Aorta (tissue), 5 donors: ENCODE results near the gene CALM1. TPM values are rescaled to one million over a fixed set of nuclear protein-coding genes. Genes with fewer than 3 reads are reported as not detected.
A peak's percentile ranks its signal among the peaks of the same experiment; 100 is the strongest.

Experiments used
- ATAC-seq: fragments of 200-7000 bp; cut with Tn5 transposase; one replicate; pipeline ENCODE4 v1.9.1; 2022; ENCODE audit warnings: moderate library complexity; ENCODE audit not compliant: low FRiP score
- DNase-seq, 2 donors: peaks; one replicate each; pipeline ENCODE4 v3.0.0-alpha.2; 2020
- H3K27ac ChIP-seq, 2 donors: one replicate each; pipeline ENCODE4 v1.5.1; 2013; ENCODE audit warnings: low read length in 2 of 2, mild to moderate bottlenecking in 2 of 2, moderate library complexity in 2 of 2, control low read depth in 1 of 2, inconsistent platforms in 1 of 2, low read depth in 1 of 2
- H3K27me3 ChIP-seq, 2 donors: one replicate each; pipeline ENCODE4 v1.6.1; 2013; ENCODE audit warnings: control low read depth in 1 of 2, low read length in 1 of 2, mild to moderate bottlenecking in 1 of 2, moderate library complexity in 1 of 2; ENCODE audit not compliant: insufficient read depth in 2 of 2, control insufficient read depth in 1 of 2
- H3K36me3 ChIP-seq, 2 donors: one replicate each; pipeline ENCODE4 v1.6.1; 2013; ENCODE audit warnings: control low read depth in 1 of 2, low read length in 1 of 2, mild to moderate bottlenecking in 1 of 2; ENCODE audit not compliant: insufficient read depth in 2 of 2, control insufficient read depth in 1 of 2
- H3K4me1 ChIP-seq, 2 donors: one replicate each; pipeline ENCODE4 v1.6.1; 2013; ENCODE audit warnings: low read length in 2 of 2, control low read depth in 1 of 2, mild to moderate bottlenecking in 1 of 2, moderate library complexity in 1 of 2; ENCODE audit not compliant: insufficient read depth in 2 of 2, control insufficient read depth in 1 of 2
- H3K4me3 ChIP-seq, 2 donors: one replicate each; pipeline ENCODE4 v1.5.1; 2013; ENCODE audit warnings: low read length in 2 of 2, control low read depth in 1 of 2, mild to moderate bottlenecking in 1 of 2
- H3K9me3 ChIP-seq: one replicate; pipeline ENCODE4 v1.6.1; 2013; ENCODE audit warnings: mild to moderate bottlenecking, low read length; ENCODE audit not compliant: control insufficient read depth
- WGBS, 2 donors: extraction: QIAGEN DNeasy Blood & Tissue Kit; methylation state at CpG; one replicate each; pipeline ENCODE4 v1.1.7; 2013; 5-methylcytosine and 5-hydroxymethylcytosine counted together
- intact Hi-C, 2 donors: fragments of 100-400 bp; cut with DNase I; formaldehyde crosslinking; loops; one replicate each; pipeline versions ENCODE4 v1.14.2 to v1.15.0; 2022
- polyA plus RNA-seq, 2 donors: library from polyadenylated mRNA; stranded (reverse); fragments of 200-250 nt; gene quantifications; one replicate each; pipeline ENCODE4 v1.2.3, GENCODE V29; 2013
- total RNA-seq, 2 donors: library from RNA; stranded (reverse); fragmentation: NEBNext Ultra II Directional; extraction: Animal tissue kit (Norgen Biotek cat#: 25700); gene quantifications; one replicate each; pipeline ENCODE4 v1.2.1, GENCODE V29; 2021
- donor health status: healthy with polysubstance abuse.
- donor health status: Bipolar disorder and iron deficiency.
- donor health status: DM: no; HTN: no; CAD: no.
- donor health status: DM: no; HTN: no; CAD: no.
- donor health status: DM: yes; HTN: yes; CAD: no.

CALM1 gene
- total and polyA plus RNA-seq, 4 donors: 279 to 595 (median 466) TPM

- peaks cover 5 to 12% of the 10 kb centered on the region in 2 donors for H3K36me3 ChIP-seq
- intact Hi-C loops: loop anchor here (2.0 to 10.0 kb wide), 10 partner anchors 67 to 1565 kb away; partner anchors contain the start of gene NRDE2 (in 1 of the 2)
- H3K4me1 ChIP-seq: peaks cover 0 to 4% of the 10 kb centered on the region in 2 donors
- H3K27me3 ChIP-seq: peaks cover 0 to 2% of the 10 kb centered on the region in 2 donors
- peak; percentile 86 for ATAC-seq
- H3K4me3 ChIP-seq: peak overlapping the region; percentile 77 to 99
- H3K27ac ChIP-seq: peak overlapping the region; percentile 30 to 40
- 7 to 8% methylated on average over 14 of the region's 14 CpGs for WGBS, 2 donors
- DNase-seq: peak; percentile 94
- no peaks in the 10 kb centered on the region for H3K9me3 ChIP-seq
Measured at GRCh38 chr14:90399541-90400444, 3.0 kb downstream of the CALM1 start.

GRCh38 chr14:90400904-90401561 lies 4.2 kb downstream of the CALM1 start:
- DNase-seq: no peak
- Histone ChIP-seq H3K4me1 (peaks cover 0 to 4% of the 10 kb centered on the region in 2 donors), H3K27me3 (peaks cover 0 to 2% of the 10 kb centered on the region in 2 donors), H3K9me3 (no peaks in the 10 kb centered on the region), H3K27ac (peak overlapping the region in 1 of 2 donors; percentile 34), H3K4me3 (no peak overlapping the region), H3K36me3 (peaks cover 5 to 14% of the 10 kb centered on the region in 2 donors)
- WGBS, 2 donors: 44 to 45% methylated on average over 7 of the region's 7 CpGs
- intact Hi-C loops: loop anchor here (5.0 to 10.0 kb wide), 2 partner anchors 146 to 224 kb away; no protein-coding TSS in a partner anchor
- ATAC-seq: no peak

GRCh38 chr14:90402016-90402415 lies 5.2 kb downstream of the CALM1 start:
- ATAC-seq (no peak), DNase-seq (no peak)
- intact Hi-C loops: loop anchor here (5.0 to 10.0 kb wide), 2 partner anchors 145 to 223 kb away; no protein-coding TSS in a partner anchor
- Histone ChIP-seq H3K27ac (no peak overlapping the region), H3K27me3 (no peaks in the 10 kb centered on the region), H3K4me3 (no peak overlapping the region), H3K4me1 (peaks cover 0 to 4% of the 10 kb centered on the region in 2 donors), H3K9me3 (no peaks in the 10 kb centered on the region), H3K36me3 (peaks cover 5 to 14% of the 10 kb centered on the region in 2 donors)
- WGBS, 2 donors: 68 to 69% methylated on average over 7 of the region's 7 CpGs

- no peak overlapping the region for H3K4me3 ChIP-seq
- no peaks in the 10 kb centered on the region for H3K9me3 ChIP-seq
- ATAC-seq: no peak
- intact Hi-C loops: loop anchor here (5.0 to 10.0 kb wide), 2 partner anchors 144 to 222 kb away; no protein-coding TSS in a partner anchor
- H3K27me3 ChIP-seq: no peaks in the 10 kb centered on the region
- WGBS, 2 donors: 52 to 64% methylated on average over 2 of the region's 2 CpGs
- H3K36me3 ChIP-seq: peaks cover 5 to 14% of the 10 kb centered on the region in 2 donors
- peaks cover 0 to 4% of the 10 kb centered on the region in 2 donors for H3K4me1 ChIP-seq
- H3K27ac ChIP-seq: no peak overlapping the region
- no peak for DNase-seq
Measured at GRCh38 chr14:90403065-90403464, 6.2 kb downstream of the CALM1 start.

GRCh38 chr14:90405101-90405500 lies 8.3 kb downstream of the CALM1 start:
- Histone ChIP-seq H3K27me3 (no peaks in the 10 kb centered on the region), H3K4me1 (peaks cover 0 to 4% of the 10 kb centered on the region in 2 donors), H3K27ac (no peak overlapping the region), H3K36me3 (peaks cover 5 to 14% of the 10 kb centered on the region in 2 donors), H3K9me3 (no peaks in the 10 kb centered on the region), H3K4me3 (no peak overlapping the region)
- WGBS, 2 donors: 79% methylated on average over 9 of the region's 9 CpGs
- intact Hi-C loops: loop anchor here in 1 of 2 donors (5.0 to 10.0 kb wide), 3 partner anchors 220 to 292 kb away; no protein-coding TSS in a partner anchor
- DNase-seq (no peak), ATAC-seq (no peak)

- H3K4me1 ChIP-seq: peaks cover 0 to 3% of the 10 kb centered on the region in 2 donors
- intact Hi-C loops: loop anchor here in 1 of 2 donors (5.0 to 10.0 kb wide), 3 partner anchors 219 to 292 kb away; no protein-coding TSS in a partner anchor
- H3K27me3 ChIP-seq: no peaks in the 10 kb centered on the region
- H3K9me3 ChIP-seq: no peaks in the 10 kb centered on the region
- H3K4me3 ChIP-seq: no peak overlapping the region
- H3K36me3 ChIP-seq: peaks cover 5 to 14% of the 10 kb centered on the region in 2 donors
- no peak overlapping the region for H3K27ac ChIP-seq
- ATAC-seq (no peak), DNase-seq (no peak)
- WGBS, 2 donors: 77 to 84% methylated on average over 4 of the region's 4 CpGs
Measured at GRCh38 chr14:90405755-90406154, 8.9 kb downstream of the CALM1 start.

GRCh38 chr14:90406384-90406798 lies 9.6 kb downstream of the CALM1 start:
- Histone ChIP-seq H3K27ac (no peak overlapping the region), H3K27me3 (no peaks in the 10 kb centered on the region), H3K9me3 (no peaks in the 10 kb centered on the region), H3K36me3 (peaks cover 5 to 14% of the 10 kb centered on the region in 2 donors), H3K4me3 (no peak overlapping the region), H3K4me1 (no peaks in the 10 kb centered on the region)
- DNase-seq: no peak
- no peak for ATAC-seq
- 29 to 47% methylated on average over 3 of the region's 3 CpGs for WGBS, 2 donors
- intact Hi-C loops: loop anchor here in 1 of 2 donors (5.0 to 10.0 kb wide), 3 partner anchors 218 to 291 kb away; no protein-coding TSS in a partner anchor

- no peaks in the 10 kb centered on the region for H3K27me3 ChIP-seq
- H3K4me1 ChIP-seq: no peaks in the 10 kb centered on the region
- WGBS, 2 donors: 74 to 81% methylated on average over 3 of the region's 3 CpGs
- intact Hi-C loops: loop anchor here in 1 of 2 donors (5.0 to 10.0 kb wide), 3 partner anchors 218 to 290 kb away; no protein-coding TSS in a partner anchor
- ATAC-seq (no peak), DNase-seq (no peak)
- H3K4me3 ChIP-seq: no peak overlapping the region
- no peak overlapping the region for H3K27ac ChIP-seq
- peaks cover 5 to 11% of the 10 kb centered on the region in 2 donors for H3K36me3 ChIP-seq
- no peaks in the 10 kb centered on the region for H3K9me3 ChIP-seq
Measured at GRCh38 chr14:90407230-90407629, 10.4 kb downstream of the CALM1 start.
